DOHH2 (cell line): ENCODE measurements around the gene XPOT.

Experiments used
- EZH2phosphoT487 ChIP-seq: fragments of 200-600 bp; sonication (generic); IDR thresholded peaks from 2 replicates; pipeline ENCODE4 v1.6.1; 2017; ENCODE audit warnings: borderline replicate concordance, mild to moderate bottlenecking, antibody characterized with exemption, low read length, moderate library complexity, mixed read lengths
- TF ChIP-seq, protein P1 (sequence below): fragments of 200-600 bp; sonication (generic); IDR thresholded peaks from one replicate; pipeline ENCODE4 v1.5.1; 2014; ENCODE audit warnings: antibody characterized with exemption, mild to moderate bottlenecking, low read depth, low read length; ENCODE audit not compliant: poor library complexity, severe bottlenecking

DNA sequence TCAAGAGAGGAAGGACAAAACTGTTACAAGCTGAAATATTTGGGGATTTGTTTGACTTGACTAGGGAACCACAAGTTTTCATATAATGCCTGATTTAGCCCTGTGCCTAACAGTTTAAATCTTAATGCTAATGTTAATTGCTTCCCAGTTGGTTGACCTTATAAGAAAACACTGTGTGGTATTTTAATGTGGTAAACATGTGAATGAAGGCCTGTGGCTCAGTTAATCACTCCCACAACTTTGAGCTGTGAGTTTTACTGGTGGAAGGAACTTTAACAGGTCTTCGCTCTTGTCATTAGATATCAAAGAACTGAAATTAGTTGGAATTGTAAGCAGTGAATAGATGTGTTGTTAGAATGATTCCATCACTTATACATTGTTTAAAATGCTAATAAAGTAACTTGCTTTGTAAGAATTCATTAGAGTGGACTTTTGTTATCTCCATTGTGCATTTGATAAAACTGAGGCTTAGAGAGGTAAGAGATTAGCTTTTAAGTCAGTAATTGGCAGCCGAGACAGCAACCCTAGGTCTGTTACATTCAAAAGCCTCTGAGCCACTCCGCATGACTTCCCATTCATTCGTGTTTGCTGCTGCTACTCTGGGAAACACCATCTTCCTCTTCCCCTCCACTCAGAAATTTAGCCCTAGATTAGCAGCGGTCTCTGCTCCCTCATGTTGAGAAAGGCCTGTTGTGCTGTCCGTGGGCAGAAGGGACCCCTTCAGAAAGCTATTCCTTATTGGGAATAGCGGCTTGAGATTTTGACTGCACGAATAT lies 46.7 kb downstream of the XPOT start:
- TF ChIP-seq EZH2phosphoT487, result no peak
- TF ChIP-seq, protein P1, sequence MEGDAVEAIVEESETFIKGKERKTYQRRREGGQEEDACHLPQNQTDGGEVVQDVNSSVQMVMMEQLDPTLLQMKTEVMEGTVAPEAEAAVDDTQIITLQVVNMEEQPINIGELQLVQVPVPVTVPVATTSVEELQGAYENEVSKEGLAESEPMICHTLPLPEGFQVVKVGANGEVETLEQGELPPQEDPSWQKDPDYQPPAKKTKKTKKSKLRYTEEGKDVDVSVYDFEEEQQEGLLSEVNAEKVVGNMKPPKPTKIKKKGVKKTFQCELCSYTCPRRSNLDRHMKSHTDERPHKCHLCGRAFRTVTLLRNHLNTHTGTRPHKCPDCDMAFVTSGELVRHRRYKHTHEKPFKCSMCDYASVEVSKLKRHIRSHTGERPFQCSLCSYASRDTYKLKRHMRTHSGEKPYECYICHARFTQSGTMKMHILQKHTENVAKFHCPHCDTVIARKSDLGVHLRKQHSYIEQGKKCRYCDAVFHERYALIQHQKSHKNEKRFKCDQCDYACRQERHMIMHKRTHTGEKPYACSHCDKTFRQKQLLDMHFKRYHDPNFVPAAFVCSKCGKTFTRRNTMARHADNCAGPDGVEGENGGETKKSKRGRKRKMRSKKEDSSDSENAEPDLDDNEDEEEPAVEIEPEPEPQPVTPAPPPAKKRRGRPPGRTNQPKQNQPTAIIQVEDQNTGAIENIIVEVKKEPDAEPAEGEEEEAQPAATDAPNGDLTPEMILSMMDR, result no peak
